ENCODE results near the gene BSG.
A peak's percentile ranks its signal among the peaks of the same experiment; 100 is the strongest.

BSG gene

DNA sequence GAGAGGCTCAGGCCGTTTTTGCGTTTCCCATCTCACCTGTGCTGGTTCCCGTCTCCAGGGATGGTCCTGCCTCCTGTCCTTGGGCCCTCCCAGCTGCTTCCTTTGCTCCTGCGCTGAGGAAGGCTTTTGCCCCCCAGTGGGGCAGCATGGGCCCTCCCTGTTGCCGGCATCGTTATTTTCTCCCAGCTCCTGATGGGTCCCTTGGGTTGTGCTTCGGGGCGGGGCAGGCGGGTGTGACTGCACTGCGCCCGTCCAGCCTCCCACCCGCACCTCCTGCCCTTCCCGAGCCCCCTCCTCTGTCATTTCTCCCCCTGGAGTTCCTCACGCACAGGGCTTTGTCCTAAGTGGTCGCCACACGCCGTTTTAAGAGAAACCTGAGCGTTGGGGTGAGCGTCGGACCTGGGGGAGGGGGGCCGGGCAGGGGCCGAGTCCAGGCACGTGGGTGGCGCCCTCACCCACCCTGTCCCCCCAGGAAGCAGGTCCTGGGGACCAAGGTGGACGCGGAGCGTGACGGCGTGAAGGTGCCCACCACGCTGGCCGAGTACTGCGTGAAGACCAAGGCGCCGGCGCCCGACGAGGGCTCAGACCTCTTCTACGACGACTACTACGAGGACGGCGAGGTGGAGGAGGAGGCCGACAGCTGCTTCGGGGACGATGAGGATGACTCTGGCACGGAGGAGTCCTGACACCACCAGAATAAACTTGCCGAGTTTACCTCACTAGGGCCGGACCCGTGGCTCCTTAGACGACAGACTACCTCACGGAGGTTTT lies 31.3 kb upstream of the BSG start:
- DNase-seq (ENCODE audit: low spot score), result no peak

GRCh38 chr19:541699-542098 lies 30.7 kb upstream of the BSG start:
- DNase-seq (ENCODE audit: low spot score), result no peak

GRCh38 chr19:542173-542866 lies 30.1 kb upstream of the BSG start:
- no peak for DNase-seq (ENCODE audit: low spot score)

- no peak for DNase-seq (ENCODE audit: low spot score)
Observed at GRCh38 chr19:543910-544608, 28.3 kb upstream of the BSG start, which contains the start of gene GZMM. TSS of gene GZMM (plus strand) at chr19:544053. CDS start at chr19:544072, 19 bp downstream.

GRCh38 chr19:547117-547516 lies 25.3 kb upstream of the BSG start:
- DNase-seq (ENCODE audit: low spot score), result no peak

GRCh38 chr19:547836-548720 lies 24.3 kb upstream of the BSG start:
- DNase-seq (ENCODE audit: low spot score), result no peak

DNA sequence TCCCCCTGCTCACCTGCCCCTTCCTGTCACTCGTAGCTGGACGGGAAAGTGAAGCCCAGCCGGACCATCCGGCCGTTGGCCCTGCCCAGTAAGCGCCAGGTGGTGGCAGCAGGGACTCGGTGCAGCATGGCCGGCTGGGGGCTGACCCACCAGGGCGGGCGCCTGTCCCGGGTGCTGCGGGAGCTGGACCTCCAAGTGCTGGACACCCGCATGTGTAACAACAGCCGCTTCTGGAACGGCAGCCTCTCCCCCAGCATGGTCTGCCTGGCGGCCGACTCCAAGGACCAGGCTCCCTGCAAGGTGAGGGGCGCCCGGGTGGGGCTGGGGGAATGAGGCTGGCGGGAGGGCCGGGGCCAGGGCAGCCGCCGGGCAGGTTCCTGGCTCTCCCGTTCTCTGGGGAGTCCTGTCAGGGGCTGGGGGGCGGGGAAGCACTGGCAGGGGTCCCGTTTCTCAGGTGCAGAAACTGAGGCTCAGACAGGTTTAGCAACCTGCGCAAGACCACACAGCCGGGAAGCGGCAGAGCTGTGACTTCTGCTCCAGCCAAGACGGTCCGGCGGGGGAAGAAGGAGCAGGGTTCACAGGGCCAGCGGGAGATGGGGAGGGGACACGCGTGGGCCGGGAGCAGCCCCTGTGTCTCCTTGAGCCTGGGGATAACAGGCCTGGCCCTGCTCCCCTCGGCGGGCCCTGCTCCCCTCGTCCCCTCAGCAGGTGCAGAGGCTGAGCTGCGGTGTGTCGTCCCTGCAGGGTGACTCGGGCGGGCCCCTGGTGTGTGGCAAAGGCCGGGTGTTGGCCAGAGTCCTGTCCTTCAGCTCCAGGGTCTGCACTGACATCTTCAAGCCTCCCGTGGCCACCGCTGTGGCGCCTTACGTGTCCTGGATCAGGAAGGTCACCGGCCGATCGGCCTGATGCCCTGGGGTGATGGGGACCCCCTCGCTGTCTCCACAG lies 23.2 kb upstream of the BSG start:
- no peak for DNase-seq (ENCODE audit: low spot score)

GRCh38 chr19:554817-555216 lies 17.6 kb upstream of the BSG start:
- DNase-seq (ENCODE audit: low spot score), result no peak

DNA sequence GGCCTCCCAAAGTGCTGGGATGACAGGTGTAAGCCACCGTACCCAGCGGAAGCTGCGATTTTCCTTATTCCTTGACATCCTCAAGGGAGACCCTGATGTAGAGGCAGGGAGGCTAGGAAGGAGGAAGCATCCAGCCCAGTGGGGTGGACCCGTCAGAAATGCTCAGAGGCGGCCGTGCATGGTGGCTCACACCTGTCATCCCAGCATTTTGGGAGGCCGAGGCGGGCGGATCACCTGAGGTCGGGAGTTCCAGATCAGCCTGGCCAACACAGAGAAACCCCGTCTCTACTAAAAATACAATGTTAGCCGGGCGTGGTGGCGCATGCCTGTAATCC lies 17.0 kb upstream of the BSG start:
- no peak for DNase-seq (ENCODE audit: low spot score)

GRCh38 chr19:556611-557382 lies 15.6 kb upstream of the BSG start:
- no peak for DNase-seq (ENCODE audit: low spot score)

DNA sequence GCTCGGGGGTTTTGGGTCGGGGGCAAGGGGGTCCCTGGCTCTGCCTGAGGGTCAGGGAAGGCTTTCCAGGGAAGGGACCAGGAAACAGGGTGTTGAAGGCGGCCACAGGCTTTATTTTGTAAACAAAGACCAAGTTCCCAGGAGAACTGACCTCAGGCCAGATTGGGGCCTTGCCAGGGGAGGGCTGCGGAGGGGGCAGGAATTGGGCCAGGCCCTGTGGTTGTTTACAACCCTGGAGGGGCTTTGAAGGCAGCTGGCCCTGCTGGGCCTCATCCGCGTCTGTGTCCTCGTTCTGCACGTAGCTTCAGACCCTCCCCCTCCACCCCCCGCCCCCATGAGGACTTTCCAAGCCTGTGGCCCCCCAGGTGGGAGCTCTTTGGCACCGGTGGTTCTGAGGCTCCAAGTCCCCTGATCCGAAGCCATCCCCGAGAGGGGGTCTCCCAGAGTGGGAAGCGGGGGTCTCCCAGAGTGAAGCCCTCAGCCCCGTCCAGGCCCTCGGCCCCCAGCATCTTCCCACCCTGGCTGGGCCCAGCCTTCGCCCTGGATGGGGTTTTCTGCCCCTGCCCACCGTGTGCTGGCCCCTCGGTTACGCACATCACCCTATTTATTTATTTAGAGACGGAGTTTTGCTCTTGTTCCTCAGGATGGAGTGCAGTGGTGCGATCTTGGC lies 13.5 kb upstream of the BSG start:
- no peak for DNase-seq (ENCODE audit: low spot score)

DNA sequence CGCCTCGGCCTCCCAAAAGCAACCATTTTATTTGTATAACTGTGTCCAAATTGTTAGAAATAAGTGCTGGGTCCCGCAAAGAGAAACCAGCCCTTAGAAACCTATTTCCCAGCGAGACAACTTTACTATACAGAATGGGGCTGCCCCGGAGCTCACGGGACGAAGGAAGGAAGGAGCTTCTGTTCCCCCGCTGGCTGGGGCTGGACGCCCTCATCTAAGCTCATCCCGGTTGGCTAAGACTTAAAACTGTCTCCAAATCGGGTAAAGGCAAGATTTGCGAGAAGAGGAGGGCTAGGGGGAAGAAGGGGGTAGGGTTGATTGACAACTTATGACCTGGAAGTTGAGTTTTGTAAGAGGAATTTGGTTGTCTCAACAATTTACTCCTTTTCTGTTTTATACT lies 12.3 kb upstream of the BSG start:
- no peak for DNase-seq (ENCODE audit: low spot score)

DNA sequence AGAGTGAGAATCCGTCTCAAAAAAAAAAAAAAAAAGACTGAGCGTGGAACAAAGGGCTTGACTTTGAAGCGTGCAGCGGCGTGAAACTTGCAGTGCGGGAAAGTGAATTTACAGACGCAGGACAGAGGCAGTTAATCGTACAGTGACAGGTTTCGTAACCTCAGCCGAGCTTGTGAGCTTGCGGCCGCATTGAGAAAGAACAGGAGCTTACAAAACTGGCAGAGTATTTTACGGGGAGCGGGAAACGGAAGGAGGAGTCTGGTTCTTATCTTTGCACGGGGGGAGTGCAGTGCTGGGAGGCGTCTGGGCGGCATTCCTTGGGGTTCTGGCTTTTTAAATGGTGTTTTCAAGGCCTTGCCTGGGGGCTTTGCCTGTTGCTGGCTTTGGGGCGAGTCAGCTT lies 6.0 kb upstream of the BSG start:
- DNase-seq (ENCODE audit: low spot score), result no peak

DNA sequence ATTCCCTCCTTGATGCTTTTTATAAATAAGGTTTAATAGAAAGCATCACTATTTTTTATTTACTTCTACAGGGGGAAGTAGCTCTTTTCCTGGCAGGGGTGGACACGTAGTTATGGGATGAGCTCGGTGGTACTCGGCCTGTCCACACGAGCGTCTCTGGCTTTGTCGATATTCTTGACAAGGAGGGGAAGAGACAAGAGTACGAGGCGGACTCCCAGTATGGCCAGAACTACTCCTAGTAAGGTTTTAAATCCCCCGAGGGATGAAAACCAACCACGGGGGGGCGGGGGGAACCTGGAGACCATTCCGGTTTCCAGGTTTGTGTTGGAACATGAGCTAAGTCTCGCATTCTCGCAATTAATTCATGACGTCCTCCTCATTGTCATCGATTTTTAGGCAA lies 5.6 kb upstream of the BSG start:
- no peak for DNase-seq (ENCODE audit: low spot score)

DNA sequence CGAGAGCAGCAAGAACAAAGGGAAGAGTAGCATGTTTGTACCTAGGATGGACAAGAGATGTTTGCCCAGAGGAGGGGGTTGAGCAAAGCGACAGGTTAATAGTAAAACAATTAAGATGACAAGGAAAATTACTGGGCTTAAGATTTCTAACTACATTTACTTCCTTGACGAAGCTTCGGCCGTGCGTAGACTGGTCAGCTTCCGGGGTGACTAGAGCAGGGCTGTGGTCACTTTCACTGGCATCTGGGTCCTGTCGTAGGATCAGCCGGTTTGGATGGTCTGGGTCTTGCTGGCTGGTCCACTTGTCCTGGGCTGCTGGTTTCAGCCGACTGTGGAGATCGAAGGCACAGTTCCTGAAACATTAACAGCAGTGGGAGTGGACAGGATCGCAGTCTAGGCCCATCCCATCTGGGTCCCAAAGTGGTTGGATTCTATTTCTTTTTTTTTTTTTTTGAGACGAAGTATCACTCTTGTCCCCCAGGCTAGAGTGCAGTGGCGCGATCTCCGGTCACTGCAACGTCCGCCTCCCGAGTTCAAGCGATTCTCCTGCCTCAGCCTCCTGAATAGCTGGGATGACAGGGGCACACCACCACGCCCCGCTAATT lies 5.0 kb upstream of the BSG start:
- no peak for DNase-seq (ENCODE audit: low spot score)

DNA sequence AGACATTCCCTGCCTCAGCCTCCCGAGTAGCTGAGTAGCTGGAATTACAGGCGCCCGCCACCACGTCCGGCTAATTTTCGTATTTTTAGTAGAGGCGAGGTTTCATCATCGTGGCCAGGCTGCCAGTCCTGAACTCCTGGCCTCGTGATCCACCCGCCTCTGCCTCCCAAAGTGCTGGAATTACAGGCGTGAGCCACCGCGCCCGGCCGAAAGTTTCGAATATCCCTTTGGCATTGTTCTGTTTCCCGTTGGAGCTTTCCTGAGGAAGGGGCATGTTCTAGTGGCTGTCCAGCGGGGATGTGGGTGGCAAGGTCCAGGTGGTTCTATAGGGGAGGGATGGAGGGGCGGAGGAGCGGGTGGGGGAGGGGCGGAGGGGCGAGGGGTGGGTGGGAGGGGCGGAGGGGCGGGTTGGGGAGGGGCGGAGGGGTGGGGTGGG lies 2.1 kb upstream of the BSG start:
- no peak for DNase-seq (ENCODE audit: low spot score)

DNA sequence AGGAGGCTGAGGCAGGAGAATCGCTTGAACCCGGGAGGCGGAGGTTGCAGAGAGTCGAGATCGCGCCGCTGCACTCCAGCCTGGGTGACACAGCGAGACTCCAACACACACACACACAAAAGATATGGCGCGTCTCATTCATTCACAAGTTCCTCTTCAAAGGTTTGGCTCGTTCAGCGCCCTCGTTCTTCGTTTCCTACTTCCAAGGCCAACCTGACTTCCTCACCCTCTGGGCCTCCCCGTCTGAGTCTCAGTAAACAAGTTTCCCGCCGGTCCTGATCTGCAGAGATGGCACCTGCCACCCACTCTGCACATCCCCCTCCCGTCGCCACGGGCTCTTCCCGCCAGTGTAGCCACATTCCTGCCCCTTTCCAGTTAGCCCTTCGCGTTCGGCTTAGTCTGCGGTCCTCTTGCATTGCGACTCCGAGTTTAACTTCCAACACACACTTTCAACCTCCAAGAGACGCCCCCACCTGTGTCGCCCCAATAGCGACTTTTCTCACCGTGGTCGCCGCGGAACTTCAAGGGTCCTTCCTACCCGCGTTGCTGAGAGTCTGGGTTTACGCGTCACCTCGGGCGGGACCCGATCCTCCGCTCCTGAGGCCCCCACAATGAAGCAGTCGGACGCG lies 1.3 kb upstream of the BSG start:
- DNase-seq (ENCODE audit: low spot score), result peak; percentile 56

GRCh38 chr19:571566-571974 lies 826 bp upstream of the BSG start:
- peak; percentile 63 for DNase-seq (ENCODE audit: low spot score)
